ENCODE measurements around the gene NPC1. TPM values are rescaled to one million over a fixed set of nuclear protein-coding genes. Genes with fewer than 3 reads are reported as not detected.

Gene NPC1
- total RNA-seq, 1 donor from 2014 or later: 24.1 TPM

GRCh38 chr18:23632615-23633014 lies 46.3 kb upstream of the NPC1 start:
- Mint-ChIP-seq H3K9me3 (ENCODE audit: unreplicated experiment) (no peaks in the 10 kb centered on the region), H3K27ac (ENCODE audit: unreplicated experiment) (no peak overlapping the region), H3K4me3 (ENCODE audit: unreplicated experiment) (no peak overlapping the region), H3K4me1 (ENCODE audit: unreplicated experiment) (no peaks in the 10 kb centered on the region), H3K36me3 (ENCODE audit: low read depth, unreplicated experiment) (no peaks in the 10 kb centered on the region), H3K27me3 (ENCODE audit: unreplicated experiment) (peaks cover 2% of the 10 kb centered on the region)
- no peak for DNase-seq (ENCODE audit: low spot score)
- no peak for TF ChIP-seq CTCF (IDR thresholded peaks at IDR 0.05; ENCODE audit: unreplicated experiment)

- no peaks in the 10 kb centered on the region for H3K9me3 Mint-ChIP-seq (ENCODE audit: unreplicated experiment)
- peaks cover 2% of the 10 kb centered on the region for H3K27me3 Mint-ChIP-seq (ENCODE audit: unreplicated experiment)
- no peak overlapping the region for H3K4me3 Mint-ChIP-seq (ENCODE audit: unreplicated experiment)
- DNase-seq (ENCODE audit: low spot score): no peak
- no peak for TF ChIP-seq CTCF (IDR thresholded peaks at IDR 0.05; ENCODE audit: unreplicated experiment)
- H3K4me1 Mint-ChIP-seq (ENCODE audit: unreplicated experiment): no peaks in the 10 kb centered on the region
- no peak overlapping the region for H3K27ac Mint-ChIP-seq (ENCODE audit: unreplicated experiment)
- no peaks in the 10 kb centered on the region for H3K36me3 Mint-ChIP-seq (ENCODE audit: low read depth, unreplicated experiment)
These were observed 45.4 kb upstream of the NPC1 start for GRCh38 chr18:23631746-23632145.

- Mint-ChIP-seq H3K36me3 (ENCODE audit: low read depth, unreplicated experiment) (no peaks in the 10 kb centered on the region), H3K4me3 (ENCODE audit: unreplicated experiment) (no peak overlapping the region), H3K9me3 (ENCODE audit: unreplicated experiment) (no peaks in the 10 kb centered on the region), H3K27ac (ENCODE audit: unreplicated experiment) (no peak overlapping the region), H3K4me1 (ENCODE audit: unreplicated experiment) (no peaks in the 10 kb centered on the region), H3K27me3 (ENCODE audit: unreplicated experiment) (peaks cover 2% of the 10 kb centered on the region)
- DNase-seq (ENCODE audit: low spot score): no peak
- no peak for TF ChIP-seq CTCF (IDR thresholded peaks at IDR 0.05; ENCODE audit: unreplicated experiment)
These were observed 45.0 kb upstream of the NPC1 start for GRCh38 chr18:23631312-23631711.

- Mint-ChIP-seq H3K4me1 (ENCODE audit: unreplicated experiment) (no peaks in the 10 kb centered on the region), H3K27ac (ENCODE audit: unreplicated experiment) (no peak overlapping the region), H3K9me3 (ENCODE audit: unreplicated experiment) (no peaks in the 10 kb centered on the region), H3K27me3 (ENCODE audit: unreplicated experiment) (no peaks in the 10 kb centered on the region), H3K36me3 (ENCODE audit: low read depth, unreplicated experiment) (no peaks in the 10 kb centered on the region), H3K4me3 (ENCODE audit: unreplicated experiment) (no peak overlapping the region)
- no peak for TF ChIP-seq CTCF (IDR thresholded peaks at IDR 0.05; ENCODE audit: unreplicated experiment)
- DNase-seq (ENCODE audit: low spot score): no peak
These were observed 43.2 kb upstream of the NPC1 start for GRCh38 chr18:23629444-23629946.

- H3K4me1 Mint-ChIP-seq (ENCODE audit: unreplicated experiment): no peaks in the 10 kb centered on the region
- no peak overlapping the region for H3K27ac Mint-ChIP-seq (ENCODE audit: unreplicated experiment)
- no peaks in the 10 kb centered on the region for H3K9me3 Mint-ChIP-seq (ENCODE audit: unreplicated experiment)
- DNase-seq (ENCODE audit: low spot score): no peak
- TF ChIP-seq CTCF (IDR thresholded peaks at IDR 0.05; ENCODE audit: unreplicated experiment): no peak
- H3K27me3 Mint-ChIP-seq (ENCODE audit: unreplicated experiment): no peaks in the 10 kb centered on the region
- H3K4me3 Mint-ChIP-seq (ENCODE audit: unreplicated experiment): no peak overlapping the region
- H3K36me3 Mint-ChIP-seq (ENCODE audit: low read depth, unreplicated experiment): no peaks in the 10 kb centered on the region
These were observed 41.7 kb upstream of the NPC1 start for GRCh38 chr18:23627970-23628369.

Data from endothelial cell (in vitro differentiated cells).